22Rv1 (cell line): ENCODE data around the gene GPR180.

Experiments used
- H3K27ac ChIP-seq: fragments of 450-650 bp; 2 replicates; pipeline ENCODE4 v1.5.1; 2017
- CTCF ChIP-seq: fragments of 450-650 bp; IDR thresholded peaks from 2 replicates; pipeline ENCODE4 v1.5.1; 2017; ENCODE audit warnings: mild to moderate bottlenecking
- ZFX ChIP-seq: fragments of 450-650 bp; IDR thresholded peaks from 2 replicates; pipeline ENCODE4 v1.6.1; 2017; ENCODE audit warnings: antibody characterized with exemption, borderline replicate concordance

GPR180 gene

DNA sequence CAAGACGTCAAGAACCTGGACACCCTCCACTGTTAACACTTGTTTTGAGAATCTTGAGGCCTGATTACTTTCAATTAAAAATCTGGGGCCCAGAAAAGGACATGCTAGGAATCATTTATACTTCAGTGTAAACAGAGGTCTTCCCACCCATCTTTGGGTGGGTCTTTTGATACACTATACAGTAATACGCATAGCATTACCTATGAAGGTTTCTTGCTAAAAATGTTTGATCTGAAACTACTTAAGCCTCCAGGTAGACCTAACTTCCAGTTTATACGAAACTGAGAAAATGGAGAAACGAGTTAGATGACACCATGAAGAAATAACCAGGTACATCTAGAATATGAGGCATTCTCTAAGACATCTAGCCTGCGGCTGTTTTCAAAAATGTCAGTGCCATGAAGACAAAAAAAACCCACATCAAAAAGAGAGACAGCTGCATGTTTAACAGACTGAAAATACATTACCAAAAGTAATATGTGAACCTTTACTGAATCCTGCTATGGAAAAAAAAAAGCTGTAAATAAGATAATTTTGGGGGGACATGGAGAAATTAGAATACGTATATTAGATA, 42.3 kb upstream of the GPR180 start:
- TF ChIP-seq CTCF (no peak), ZFX (no peak)
- no peak overlapping the region for H3K27ac ChIP-seq

DNA sequence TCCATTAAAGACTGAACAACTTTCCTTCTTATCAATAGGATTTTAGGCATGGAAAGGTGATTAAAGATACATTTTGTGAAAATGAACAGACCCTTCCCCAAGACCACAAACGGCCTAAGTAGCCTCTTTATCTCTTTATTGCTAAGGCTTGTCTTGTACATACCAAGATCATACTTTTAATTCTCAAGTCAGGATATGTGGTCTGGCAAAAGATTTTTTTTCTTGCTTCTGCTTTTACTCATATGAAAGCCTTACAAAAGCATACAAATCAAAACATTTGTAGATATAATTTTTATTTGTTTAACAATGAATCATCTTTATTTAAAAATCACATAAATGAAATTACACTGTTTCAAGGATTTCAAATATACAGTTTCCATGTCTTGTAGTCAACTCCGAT, 41.5 kb upstream of the GPR180 start:
- no peak for TF ChIP-seq CTCF
- TF ChIP-seq ZFX: no peak
- no peak overlapping the region for H3K27ac ChIP-seq

- TF ChIP-seq CTCF (no peak), ZFX (no peak)
- no peak overlapping the region for H3K27ac ChIP-seq
These were observed 40.5 kb upstream of the GPR180 start for GRCh38 chr13:94561126-94561525.

GRCh38 chr13:94567581-94567980, 34.1 kb upstream of the GPR180 start:
- no peak overlapping the region for H3K27ac ChIP-seq
- no peak for TF ChIP-seq CTCF
- TF ChIP-seq ZFX: no peak

GRCh38 chr13:94568443-94568842, 33.2 kb upstream of the GPR180 start:
- no peak for TF ChIP-seq ZFX
- TF ChIP-seq CTCF: no peak
- H3K27ac ChIP-seq: no peak overlapping the region

DNA sequence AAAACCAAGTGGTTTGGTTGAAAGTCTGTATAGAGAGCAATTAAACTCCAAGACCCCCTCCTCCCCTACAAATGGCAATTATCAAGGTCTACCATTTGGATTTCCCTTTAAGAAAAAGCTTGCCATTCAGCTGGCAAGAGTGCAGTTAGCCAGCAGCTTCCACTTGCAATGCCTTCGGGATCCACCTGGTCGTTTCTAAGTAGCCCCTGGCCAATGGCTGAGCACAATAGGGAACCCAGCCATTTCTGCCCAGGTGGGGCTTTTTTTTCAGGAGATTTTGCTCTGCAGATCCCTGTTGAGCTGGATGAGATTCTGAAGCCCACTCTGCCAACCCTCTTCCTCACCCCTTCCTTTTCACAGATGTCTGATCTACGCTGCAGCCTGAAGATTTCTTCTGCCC, 32.0 kb upstream of the GPR180 start:
- TF ChIP-seq ZFX: no peak
- TF ChIP-seq CTCF: no peak
- H3K27ac ChIP-seq: no peak overlapping the region

DNA sequence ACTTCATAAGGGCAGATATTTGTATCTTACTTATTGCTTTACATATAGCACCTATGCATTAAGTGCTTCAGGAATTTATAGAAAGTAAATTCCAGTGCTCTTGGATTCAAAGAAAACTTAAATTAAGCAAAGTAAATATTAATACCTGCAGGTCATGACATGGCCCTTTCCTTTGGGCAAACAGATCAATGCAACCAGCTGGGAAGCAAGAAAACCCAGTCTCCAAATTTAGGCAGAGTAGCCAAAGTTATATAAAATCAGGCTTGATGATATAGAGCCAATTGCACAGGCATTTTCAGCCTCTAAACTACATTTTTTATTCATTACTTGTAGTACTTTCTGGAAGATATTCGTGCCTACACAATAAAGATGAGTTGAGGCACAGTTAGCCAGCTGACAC, 22.6 kb upstream of the GPR180 start:
- TF ChIP-seq CTCF (no peak), ZFX (no peak)
- no peak overlapping the region for H3K27ac ChIP-seq
